Kidney (tissue), 14 donors: ENCODE results near the gene REV3L. TPM values are rescaled to one million over a fixed set of nuclear protein-coding genes. Genes with fewer than 3 reads are reported as not detected.

Source experiments
- DNase-seq, 5 donors: peaks; one replicate each; pipeline ENCODE4 v3.0.0-alpha.2; 2013 to 2020
- FAIRE-seq: peaks from 2 replicates; lab custom pipeline; 2012; peaks lifted over from hg19 to GRCh38; lab: Jason Lieb, UNC
- H3K27ac ChIP-seq, 2 donors: one replicate each; pipeline ENCODE4 v1.7.0; 2013; ENCODE audit warnings: low read depth in 2 of 2, low read length in 2 of 2, inconsistent platforms in 1 of 2
- H3K27me3 ChIP-seq: one replicate; pipeline ENCODE4 v1.7.1; 2013; ENCODE audit warnings: low read length, inconsistent platforms; ENCODE audit not compliant: control insufficient read depth, insufficient read depth
- H3K36me3 ChIP-seq, 3 donors: one replicate each; pipeline versions ENCODE4 v1.7.0 to v1.7.1; 2013; ENCODE audit warnings: low read length in 3 of 3, control low read depth in 1 of 3, inconsistent platforms in 1 of 3; ENCODE audit not compliant: insufficient read depth in 3 of 3, control insufficient read depth in 2 of 3
- H3K4me1 ChIP-seq, 3 donors: one replicate each; pipeline versions ENCODE4 v1.7.0 to v1.7.1; 2013; ENCODE audit warnings: low read length in 3 of 3, inconsistent platforms in 1 of 3, low read depth in 1 of 3; ENCODE audit not compliant: control insufficient read depth in 2 of 3, insufficient read depth in 2 of 3
- H3K4me3 ChIP-seq, 3 donors: one replicate each; pipeline versions ENCODE4 v1.7.0 to v1.8.1; 2013; ENCODE audit warnings: low read length in 3 of 3, control low read depth in 1 of 3, inconsistent platforms in 1 of 3
- H3K9ac ChIP-seq, 3 donors: one replicate each; pipeline versions ENCODE4 v1.7.0 to v1.7.1; 2013; ENCODE audit warnings: low read length in 3 of 3, control low read depth in 1 of 3, inconsistent platforms in 1 of 3
- H3K9me3 ChIP-seq, 3 donors: one replicate each; pipeline versions ENCODE4 v1.7.0 to v1.7.1; 2013; ENCODE audit warnings: low read length in 3 of 3, control low read depth in 1 of 3, inconsistent platforms in 1 of 3; ENCODE audit not compliant: control insufficient read depth in 2 of 3, insufficient read depth in 1 of 3
- intact Hi-C: fragments of 100-400 bp; cut with DNase I; formaldehyde crosslinking; loops from one replicate; pipeline ENCODE4 v1.11.1; 2022
- polyA plus RNA-seq: library from polyadenylated mRNA; stranded (reverse); fragments of 350-450 nt; fragmentation: Illumina TruSeq; extraction: RNeasy Lipid Tissue Mini Kit (QIAGEN cat#74804); gene quantifications from one replicate; pipeline ENCODE4 v1.2.3, GENCODE V29; 2014; ENCODE audit warnings: low read depth, low replicate concordance; ENCODE audit not compliant: insufficient read depth
- total RNA-seq: library from RNA; stranded (reverse); fragmentation: NEBNext Ultra II Directional; extraction: Animal tissue kit (Norgen Biotek cat#: 25700); gene quantifications from one replicate; pipeline ENCODE4 v1.2.1, GENCODE V29; 2021
- TF ChIP-seq, protein P1 (sequence below): IDR thresholded peaks from 3 replicates; pipeline ENCODE4 v1.5.1; 2012; ENCODE audit warnings: mild to moderate bottlenecking, moderate library complexity, borderline replicate concordance; ENCODE audit not compliant: insufficient read depth; ENCODE audit errors: extremely low read depth
- donor health status: control.
- donor health status: control.
- donor health status: control.
- donor health status: control.
- donor health status: control.
- donor health status: DM: yes; HTN: yes; CAD: no.
- donor health status: Normal renal cell carcinoma (clear cell type).

The REV3L gene
- total and polyA plus RNA-seq, 2 donors from 2014 or later, result 4.4 to 30.0 TPM

DNA sequence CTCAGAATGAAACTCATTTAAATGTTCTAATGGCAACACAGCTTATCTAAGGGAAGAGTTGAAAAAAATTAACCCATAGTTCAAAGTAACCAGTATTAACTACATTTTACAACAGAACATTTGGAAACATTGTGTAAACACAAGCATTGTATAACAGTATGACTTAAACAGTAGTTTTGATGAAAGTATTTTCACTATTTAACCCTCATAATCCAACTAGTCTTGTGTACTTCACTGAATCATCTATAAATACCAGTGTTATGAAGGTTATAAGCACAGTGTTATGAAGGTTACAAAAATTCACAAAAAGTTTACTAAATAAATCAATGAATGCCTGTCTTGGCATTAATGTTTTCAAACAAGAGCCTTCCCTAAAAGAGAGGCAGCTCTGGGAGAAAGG is 66.5 kb downstream of the REV3L start:
- TF ChIP-seq, protein P1, sequence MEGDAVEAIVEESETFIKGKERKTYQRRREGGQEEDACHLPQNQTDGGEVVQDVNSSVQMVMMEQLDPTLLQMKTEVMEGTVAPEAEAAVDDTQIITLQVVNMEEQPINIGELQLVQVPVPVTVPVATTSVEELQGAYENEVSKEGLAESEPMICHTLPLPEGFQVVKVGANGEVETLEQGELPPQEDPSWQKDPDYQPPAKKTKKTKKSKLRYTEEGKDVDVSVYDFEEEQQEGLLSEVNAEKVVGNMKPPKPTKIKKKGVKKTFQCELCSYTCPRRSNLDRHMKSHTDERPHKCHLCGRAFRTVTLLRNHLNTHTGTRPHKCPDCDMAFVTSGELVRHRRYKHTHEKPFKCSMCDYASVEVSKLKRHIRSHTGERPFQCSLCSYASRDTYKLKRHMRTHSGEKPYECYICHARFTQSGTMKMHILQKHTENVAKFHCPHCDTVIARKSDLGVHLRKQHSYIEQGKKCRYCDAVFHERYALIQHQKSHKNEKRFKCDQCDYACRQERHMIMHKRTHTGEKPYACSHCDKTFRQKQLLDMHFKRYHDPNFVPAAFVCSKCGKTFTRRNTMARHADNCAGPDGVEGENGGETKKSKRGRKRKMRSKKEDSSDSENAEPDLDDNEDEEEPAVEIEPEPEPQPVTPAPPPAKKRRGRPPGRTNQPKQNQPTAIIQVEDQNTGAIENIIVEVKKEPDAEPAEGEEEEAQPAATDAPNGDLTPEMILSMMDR, result no peak
- intact Hi-C loops, result no loop called here
- no peak for DNase-seq
- Histone ChIP-seq H3K9me3 (no peaks in the 10 kb centered on the region), H3K9ac (no peak overlapping the region), H3K4me3 (no peak overlapping the region), H3K4me1 (peaks cover 0 to 9% (median 6%) of the 10 kb centered on the region in 3 donors), H3K36me3 (peaks cover 0 to 4% (median 0%) of the 10 kb centered on the region in 3 donors), H3K27me3 (no peaks in the 10 kb centered on the region), H3K27ac (no peak overlapping the region)
- no peak for FAIRE-seq

DNA sequence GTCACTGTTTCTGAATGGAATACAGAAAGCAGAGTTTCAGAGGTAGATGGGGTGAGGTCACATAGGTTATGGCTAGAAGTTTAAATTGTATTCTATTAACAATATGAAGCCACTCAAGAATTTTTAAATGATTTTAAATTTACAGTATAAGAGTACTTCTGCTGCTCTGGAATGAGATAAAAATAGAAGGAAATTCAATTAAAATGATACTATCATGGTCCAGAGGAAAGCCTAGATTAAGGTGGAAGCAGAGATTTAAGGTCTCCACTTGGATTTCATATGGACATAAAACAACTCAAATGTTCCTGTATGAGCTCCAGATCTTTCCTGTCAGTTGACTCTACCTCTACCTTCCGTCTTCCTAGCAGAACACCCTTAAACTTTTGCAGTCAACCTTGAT is 68.6 kb downstream of the REV3L start:
- DNase-seq (no peak), FAIRE-seq (no peak)
- Histone ChIP-seq H3K36me3 (peaks cover 0 to 5% (median 4%) of the 10 kb centered on the region in 3 donors), H3K4me3 (no peak overlapping the region), H3K27ac (no peak overlapping the region), H3K9me3 (no peaks in the 10 kb centered on the region), H3K9ac (no peak overlapping the region), H3K27me3 (no peaks in the 10 kb centered on the region), H3K4me1 (peaks cover 0 to 9% (median 6%) of the 10 kb centered on the region in 3 donors)
- TF ChIP-seq, protein P1, result no peak
- intact Hi-C loops, result no loop called here

DNA sequence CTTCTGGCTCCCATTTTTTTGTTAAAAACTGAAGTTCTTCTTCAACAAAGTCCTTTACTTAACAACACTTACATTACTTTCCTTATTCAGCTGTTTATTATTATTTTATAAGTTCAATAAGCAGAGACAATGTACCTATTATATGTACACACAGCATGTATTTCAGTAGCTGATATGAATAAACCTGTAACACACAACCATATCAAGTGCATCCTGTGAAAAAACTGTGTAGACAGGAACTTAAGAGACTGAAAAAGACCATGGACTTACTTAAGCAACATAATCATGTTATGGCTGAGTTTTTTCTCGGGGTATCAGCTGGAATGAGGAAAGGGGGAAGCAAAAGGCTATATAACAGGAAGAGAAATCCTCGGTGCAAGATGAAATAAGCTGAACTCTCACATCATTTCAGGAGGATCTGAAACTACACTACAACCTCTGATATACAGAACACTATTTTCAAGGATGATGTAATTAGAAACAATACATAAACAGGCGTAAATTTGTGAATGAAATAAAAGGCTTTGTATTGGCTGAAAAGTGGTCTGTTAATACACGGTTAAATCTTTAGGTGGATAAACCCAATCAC is 70.9 kb downstream of the REV3L start:
- Histone ChIP-seq H3K36me3 (peaks cover 0 to 5% (median 4%) of the 10 kb centered on the region in 3 donors), H3K4me1 (peaks cover 0 to 5% (median 3%) of the 10 kb centered on the region in 3 donors), H3K9ac (no peak overlapping the region), H3K4me3 (no peak overlapping the region), H3K27ac (no peak overlapping the region), H3K9me3 (no peaks in the 10 kb centered on the region), H3K27me3 (no peaks in the 10 kb centered on the region)
- FAIRE-seq, result no peak
- DNase-seq, result no peak
- TF ChIP-seq, protein P1, result no peak
- intact Hi-C loops, result no loop called here
